Mammary epithelial cell (primary cell): ENCODE data around the gene KCNMB1.

ENCODE experiments used
- CTCF ChIP-seq, 2 donors: IDR thresholded peaks in 1 of 2; conservative IDR thresholded peaks in 1 of 2; 2 replicates each; pipeline ENCODE4 v1.5.1; 2011 to 2012; ENCODE audit warnings: inconsistent platforms in 2 of 2, low read length in 2 of 2, mild to moderate bottlenecking in 2 of 2, control low read depth in 1 of 2, low read depth in 1 of 2; ENCODE audit not compliant: insufficient read depth in 1 of 2; ENCODE audit errors: extremely low read depth in 1 of 2
- EZH2 ChIP-seq: IDR thresholded peaks from 2 replicates; pipeline ENCODE4 v1.6.1; 2012; ENCODE audit warnings: low read length, inconsistent platforms, borderline replicate concordance

- TF ChIP-seq EZH2 (no peak), CTCF (conservative IDR thresholded peaks at IDR 0.05 in 1 of 2, IDR thresholded peaks at IDR 0.05 in 1 of 2; ENCODE audit: extremely low read depth in 1 of 2, insufficient read depth in 1 of 2, low read depth in 1 of 2, low read length in 2 of 2) (no peak)
Measured at GRCh38 chr5:170408226-170408625, 19.1 kb upstream of the KCNMB1 start.
